RPMI7951 (cell line): ENCODE measurements around the gene PLD5. TPM values are rescaled to one million over a fixed set of nuclear protein-coding genes. Genes with fewer than 3 reads are reported as not detected.
"Not testable (repeated sequence)": the region's sequence is repeated elsewhere in the genome, so short reads cannot be mapped to it uniquely, and the experiment has no call there.

ENCODE experiments used
- DNase-seq: peaks from one replicate; pipeline ENCODE4 v3.0.0-alpha.2; 2012; ENCODE audit warnings: low read depth
- total RNA-seq: library from RNA; depleted of rRNA; stranded (reverse); fragments of >200 nt; shearing (Covaris generic); gene quantifications from 2 replicates; pipeline ENCODE4 v1.2.3, GENCODE V29; 2014

PLD5 gene
- total RNA-seq, 1 experiment from 2014 or later = not detected

GRCh38 chr1:242282758-242283485, 241.6 kb downstream of the PLD5 start:
- not testable (repeated sequence) for DNase-seq

GRCh38 chr1:242278406-242278805, 246.1 kb downstream of the PLD5 start:
- not testable (repeated sequence) for DNase-seq

- DNase-seq = not testable (repeated sequence)
These were observed 247.7 kb downstream of the PLD5 start for GRCh38 chr1:242276769-242277168.

- not testable (repeated sequence) for DNase-seq
These were observed 257.5 kb downstream of the PLD5 start for GRCh38 chr1:242267004-242267403.

- not testable (repeated sequence) for DNase-seq
These were observed 260.1 kb downstream of the PLD5 start for GRCh38 chr1:242264419-242264818.

- no peak for DNase-seq
These were observed 279.2 kb downstream of the PLD5 start for GRCh38 chr1:242245255-242245654.

GRCh38 chr1:242243472-242243871, 281.0 kb downstream of the PLD5 start:
- no peak for DNase-seq

- no peak for DNase-seq
These were observed 281.5 kb downstream of the PLD5 start for GRCh38 chr1:242242983-242243382.

GRCh38 chr1:242241936-242242335, 282.6 kb downstream of the PLD5 start:
- DNase-seq = no peak

GRCh38 chr1:242240691-242241090, 283.8 kb downstream of the PLD5 start:
- DNase-seq = no peak

GRCh38 chr1:242240077-242240476, 284.4 kb downstream of the PLD5 start:
- no peak for DNase-seq

- DNase-seq = no peak
These were observed 285.1 kb downstream of the PLD5 start for GRCh38 chr1:242239398-242239797.

GRCh38 chr1:242237051-242237450, 287.4 kb downstream of the PLD5 start:
- no peak for DNase-seq

- no peak for DNase-seq
These were observed 295.5 kb downstream of the PLD5 start for GRCh38 chr1:242228991-242229390.

GRCh38 chr1:242225767-242226573, 298.5 kb downstream of the PLD5 start:
- DNase-seq = no peak

GRCh38 chr1:242224878-242225766, 299.4 kb downstream of the PLD5 start:
- not testable (repeated sequence) for DNase-seq

- no peak for DNase-seq
These were observed 300.0 kb downstream of the PLD5 start for GRCh38 chr1:242224461-242224860.

- no peak for DNase-seq
These were observed 304.6 kb downstream of the PLD5 start for GRCh38 chr1:242219905-242220304.

GRCh38 chr1:242219298-242219901, 305.1 kb downstream of the PLD5 start:
- DNase-seq = no peak

- no peak for DNase-seq
These were observed 308.1 kb downstream of the PLD5 start for GRCh38 chr1:242216368-242216767.

- not testable (repeated sequence) for DNase-seq
These were observed 310.0 kb downstream of the PLD5 start for GRCh38 chr1:242214455-242214854.

- not testable (repeated sequence) for DNase-seq
These were observed 311.5 kb downstream of the PLD5 start for GRCh38 chr1:242212961-242213360.
